Mesendoderm (in vitro differentiated cells): Measurements from ENCODE around the gene C19orf12. TPM values are rescaled to one million over a fixed set of nuclear protein-coding genes. Genes with fewer than 3 reads are reported as not detected.

Source experiments
- DNase-seq: peaks from one replicate; pipeline ENCODE4 v3.0.0; 2013
- H2AK5ac ChIP-seq: 2 replicates; pipeline ENCODE4 v1.6.1; 2013; ENCODE audit warnings: low read length, inconsistent platforms
- H2BK120ac ChIP-seq: 2 replicates; pipeline ENCODE4 v1.6.1; 2013; ENCODE audit warnings: low read depth, mild to moderate bottlenecking, low read length, moderate library complexity, mixed read lengths
- H2BK15ac ChIP-seq: replicated peaks from 2 replicates; pipeline ENCODE4 v1.6.1; 2013; ENCODE audit warnings: low read depth, mild to moderate bottlenecking, moderate library complexity
- H2BK5ac ChIP-seq: 2 replicates; pipeline ENCODE4 v1.6.1; 2013; ENCODE audit warnings: low read length, inconsistent platforms
- H3K18ac ChIP-seq: 2 replicates; pipeline ENCODE4 v1.6.1; 2013; ENCODE audit warnings: mild to moderate bottlenecking, low read length, mixed read lengths
- H3K23ac ChIP-seq: one replicate; pipeline ENCODE4 v1.6.1; 2013; ENCODE audit warnings: low read length
- H3K27ac ChIP-seq: 2 replicates; pipeline ENCODE4 v1.5.1; 2013; ENCODE audit warnings: low read depth, mild to moderate bottlenecking, inconsistent platforms, low read length, moderate library complexity
- H3K27me3 ChIP-seq: 2 replicates; pipeline ENCODE4 v1.6.1; 2013; ENCODE audit warnings: low read length, control low read depth, mild to moderate bottlenecking, inconsistent platforms; ENCODE audit not compliant: insufficient read depth, poor library complexity
- H3K36me3 ChIP-seq: 2 replicates; pipeline ENCODE4 v1.6.1; 2013; ENCODE audit warnings: low read length, inconsistent platforms; ENCODE audit not compliant: control insufficient read depth, insufficient read depth
- H3K4ac ChIP-seq: one replicate; pipeline ENCODE4 v1.6.1; 2013; ENCODE audit warnings: low read depth, mild to moderate bottlenecking, low read length, moderate library complexity
- H3K4me1 ChIP-seq: 2 replicates; pipeline ENCODE4 v1.6.1; 2013; ENCODE audit warnings: low read depth, low read length, inconsistent platforms; ENCODE audit not compliant: control insufficient read depth
- H3K4me2 ChIP-seq: 2 replicates; pipeline ENCODE4 v1.6.1; 2013; ENCODE audit warnings: low read length
- H3K4me3 ChIP-seq: 2 replicates; pipeline ENCODE4 v1.5.1; 2013; ENCODE audit warnings: mild to moderate bottlenecking, low read length
- H3K56ac ChIP-seq: one replicate; pipeline ENCODE4 v1.6.1; 2013; ENCODE audit warnings: low read length
- H3K79me1 ChIP-seq: 2 replicates; pipeline ENCODE4 v1.6.1; 2013; ENCODE audit warnings: low read length, inconsistent platforms
- H3K79me2 ChIP-seq: 2 replicates; pipeline ENCODE4 v1.6.1; 2013; ENCODE audit warnings: mild to moderate bottlenecking, low read length; ENCODE audit not compliant: control insufficient read depth, insufficient read depth
- H3K9ac ChIP-seq: 2 replicates; pipeline ENCODE4 v1.6.1; 2013; ENCODE audit warnings: low read length, inconsistent platforms
- H4K5ac ChIP-seq: one replicate; pipeline ENCODE4 v1.6.1; 2013; ENCODE audit warnings: low read length
- H4K8ac ChIP-seq: one replicate; pipeline ENCODE4 v1.6.1; 2013; ENCODE audit warnings: low read depth, mild to moderate bottlenecking, control low read depth, low read length, moderate library complexity
- WGBS: extraction: QIAGEN DNeasy Blood & Tissue Kit; methylation state at CpG from one replicate; pipeline ENCODE4 v1.1.7; 2013; ENCODE audit warnings: low lambda C conversion rate, missing lambda C conversion rate; ENCODE audit not compliant: insufficient coverage; ENCODE audit errors: extremely low coverage; 5-methylcytosine and 5-hydroxymethylcytosine counted together
- polyA plus RNA-seq, 2 experiments: library from polyadenylated mRNA; stranded (reverse); fragments of 200-250 nt; gene quantifications; one replicate each; pipeline ENCODE4 v1.2.3, GENCODE V29; 2013

Gene C19orf12
- polyA plus RNA-seq (2013, experiment 1 of 2), result 10.9 TPM
- 10.9 TPM for polyA plus RNA-seq (2013, experiment 2 of 2)

- no CpG with 5 or more reads among the region's 72 CpGs for WGBS
- H3K4ac ChIP-seq, result peak within 1 kb of the TSS; percentile 97
- H3K4me2 ChIP-seq, result peak within 1 kb of the TSS; percentile 83
Measured at GRCh38 chr19:29714953-29715700, at the start of gene C19orf12. Gene C19orf12, minus strand, starts transcription at chr19:29715261. Its CDS starts 6,848 bp downstream, at chr19:29708413.

GRCh38 chr19:29764361-29764760, 49.3 kb upstream of the C19orf12 start:
- no peaks in the 10 kb centered on the region for H3K79me1 ChIP-seq
- no peak overlapping the region for H3K23ac ChIP-seq
- WGBS, result no CpG with 5 or more reads among the region's 8 CpGs
- H3K27me3 ChIP-seq, result no peaks in the 10 kb centered on the region
- H4K8ac ChIP-seq, result no peak overlapping the region
- no peaks in the 10 kb centered on the region for H3K79me2 ChIP-seq
- no peak for DNase-seq
- no peak overlapping the region for H2BK15ac ChIP-seq
- H3K9ac ChIP-seq, result no peak overlapping the region
- no peak overlapping the region for H3K27ac ChIP-seq
- no peak overlapping the region for H3K4me2 ChIP-seq
- H2BK5ac ChIP-seq, result no peak overlapping the region
- no peak overlapping the region for H3K4me3 ChIP-seq
- H3K36me3 ChIP-seq, result no peaks in the 10 kb centered on the region
- no peaks in the 10 kb centered on the region for H3K4me1 ChIP-seq
- H3K56ac ChIP-seq, result no peak overlapping the region
- H2AK5ac ChIP-seq, result no peak overlapping the region
- no peak overlapping the region for H4K5ac ChIP-seq
- no peak overlapping the region for H3K4ac ChIP-seq
- H3K18ac ChIP-seq, result no peak overlapping the region
- no peak overlapping the region for H2BK120ac ChIP-seq

More at GRCh38 chr19:29714953-29715700, at the start of gene C19orf12:
- Histone ChIP-seq H3K9ac (peak within 1 kb of the TSS; percentile 83), H2BK5ac (no peak within 1 kb of the TSS), H3K36me3 (no peaks in the 10 kb centered on the region), H3K27me3 (no peaks in the 10 kb centered on the region), H2BK15ac (no peak within 1 kb of the TSS), H3K4me1 (peaks cover 8% of the 10 kb centered on the region), H4K8ac (peak within 1 kb of the TSS; percentile 100), H3K27ac (peak within 1 kb of the TSS; percentile 70), H3K56ac (peak within 1 kb of the TSS; percentile 91), H3K18ac (peak within 1 kb of the TSS; percentile 98), H2BK120ac (peak within 1 kb of the TSS; percentile 52), H3K79me2 (no peaks in the 10 kb centered on the region), H3K23ac (peak within 1 kb of the TSS; percentile 59), H4K5ac (peak within 1 kb of the TSS; percentile 56), H2AK5ac (no peak within 1 kb of the TSS), H3K4me3 (peak within 1 kb of the TSS; percentile 76), H3K79me1 (peaks cover 2% of the 10 kb centered on the region)
- DNase-seq, result peak; percentile 57

- Histone ChIP-seq H2BK120ac (no peak overlapping the region), H3K27ac (no peak overlapping the region), H3K36me3 (no peaks in the 10 kb centered on the region), H2BK15ac (no peak overlapping the region), H3K9ac (no peak overlapping the region), H3K4ac (no peak overlapping the region), H3K4me1 (no peaks in the 10 kb centered on the region), H3K79me1 (no peaks in the 10 kb centered on the region), H4K5ac (no peak overlapping the region), H3K56ac (no peak overlapping the region), H3K4me2 (no peak overlapping the region), H3K27me3 (no peaks in the 10 kb centered on the region), H3K79me2 (no peaks in the 10 kb centered on the region), H3K18ac (no peak overlapping the region), H3K4me3 (no peak overlapping the region), H4K8ac (no peak overlapping the region), H2BK5ac (no peak overlapping the region), H3K23ac (no peak overlapping the region), H2AK5ac (no peak overlapping the region)
- no CpG with 5 or more reads among the region's 4 CpGs for WGBS
- DNase-seq, result no peak
Measured at GRCh38 chr19:29763196-29763595, 48.1 kb upstream of the C19orf12 start.

- WGBS, result no CpG with 5 or more reads among the region's 14 CpGs
- H3K18ac ChIP-seq, result no peak overlapping the region
- H2AK5ac ChIP-seq, result no peak overlapping the region
- no peaks in the 10 kb centered on the region for H3K27me3 ChIP-seq
- no peaks in the 10 kb centered on the region for H3K4me1 ChIP-seq
- H3K4me2 ChIP-seq, result no peak overlapping the region
- H3K36me3 ChIP-seq, result no peaks in the 10 kb centered on the region
- H3K27ac ChIP-seq, result no peak overlapping the region
- H2BK5ac ChIP-seq, result no peak overlapping the region
- H3K9ac ChIP-seq, result no peak overlapping the region
- no peak overlapping the region for H2BK15ac ChIP-seq
- no peak for DNase-seq
- no peak overlapping the region for H2BK120ac ChIP-seq
- no peak overlapping the region for H3K4me3 ChIP-seq
- no peak overlapping the region for H4K8ac ChIP-seq
- no peaks in the 10 kb centered on the region for H3K79me1 ChIP-seq
- no peaks in the 10 kb centered on the region for H3K79me2 ChIP-seq
- H3K4ac ChIP-seq, result no peak overlapping the region
- no peak overlapping the region for H4K5ac ChIP-seq
- no peak overlapping the region for H3K23ac ChIP-seq
- H3K56ac ChIP-seq, result no peak overlapping the region
Measured at GRCh38 chr19:29761575-29762232, 46.6 kb upstream of the C19orf12 start.

GRCh38 chr19:29760752-29761502, 45.9 kb upstream of the C19orf12 start:
- Histone ChIP-seq H3K4ac (no peak overlapping the region), H3K56ac (no peak overlapping the region), H2AK5ac (no peak overlapping the region), H3K4me2 (no peak overlapping the region), H3K79me2 (no peaks in the 10 kb centered on the region), H3K36me3 (no peaks in the 10 kb centered on the region), H3K23ac (no peak overlapping the region), H2BK15ac (no peak overlapping the region), H3K18ac (no peak overlapping the region), H3K4me1 (no peaks in the 10 kb centered on the region), H4K5ac (no peak overlapping the region), H3K79me1 (no peaks in the 10 kb centered on the region), H3K4me3 (no peak overlapping the region), H2BK120ac (no peak overlapping the region), H3K27me3 (no peaks in the 10 kb centered on the region), H3K9ac (no peak overlapping the region), H3K27ac (no peak overlapping the region), H4K8ac (no peak overlapping the region), H2BK5ac (no peak overlapping the region)
- DNase-seq, result no peak
- no CpG with 5 or more reads among the region's 16 CpGs for WGBS
